NCI-H1694 (cell line): ENCODE data around the gene ST6GALNAC3.

Experiments
- DNase-seq: peaks from one replicate; lab custom pipeline; 2025; lab: John Stamatoyannopoulos, UW

Gene ST6GALNAC3

DNA sequence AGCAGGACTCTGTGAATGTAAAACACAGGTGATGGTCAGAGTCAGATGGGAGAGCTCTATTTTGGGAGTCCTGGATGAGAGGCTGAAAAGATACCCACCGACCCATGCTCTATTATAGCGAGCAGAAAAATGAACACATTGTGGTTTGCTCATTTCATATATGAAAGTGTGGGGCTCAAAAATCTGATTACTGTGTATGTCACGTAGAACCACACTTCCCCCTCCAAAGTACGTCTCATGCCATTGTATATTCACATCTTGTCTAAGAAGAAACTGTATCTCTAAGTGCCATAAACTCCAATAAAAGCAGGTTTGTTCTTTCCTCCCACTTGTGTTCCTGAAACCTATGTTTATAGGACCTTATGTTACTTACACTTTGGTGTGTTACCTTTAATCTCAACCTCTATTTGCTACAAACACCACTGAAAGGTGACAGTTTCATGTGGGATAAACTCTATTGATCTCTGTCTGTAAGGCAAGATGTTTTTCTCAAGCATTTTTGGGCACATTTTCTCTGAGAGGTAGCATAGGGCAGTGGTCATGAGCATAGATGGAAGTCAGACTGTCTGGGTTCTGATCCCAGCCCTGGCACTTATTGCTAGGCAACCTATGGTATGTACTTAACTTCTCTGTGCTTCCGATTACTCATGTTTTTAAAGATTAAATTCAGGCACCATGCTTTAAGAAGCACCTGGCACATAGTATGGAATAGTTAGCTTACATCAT lies 214.4 kb downstream of the ST6GALNAC3 start:
- no peak for DNase-seq

- DNase-seq = no peak
Observed at GRCh38 chr1:76289692-76290091, 215.1 kb downstream of the ST6GALNAC3 start.

GRCh38 chr1:76290271-76290670 lies 215.7 kb downstream of the ST6GALNAC3 start:
- no peak for DNase-seq

DNA sequence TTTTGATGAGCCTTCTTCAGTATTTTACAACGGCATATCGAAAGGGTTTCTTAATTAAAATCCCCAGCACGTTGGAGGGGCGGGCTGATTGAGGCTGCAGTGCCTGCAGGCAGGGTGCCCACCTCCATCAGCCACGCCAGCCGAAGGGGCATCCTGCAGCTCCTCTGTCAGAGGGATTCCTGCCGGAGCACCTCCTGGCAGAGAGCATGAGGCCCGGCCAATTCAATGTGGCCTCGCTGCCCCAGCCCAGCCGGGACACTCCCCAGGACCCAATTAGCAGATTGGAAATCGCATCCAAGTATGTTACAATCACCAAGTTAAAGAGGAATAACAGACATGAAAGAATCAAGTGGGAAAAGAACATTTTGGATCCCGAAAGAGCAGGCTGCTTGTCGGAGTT lies 216.6 kb downstream of the ST6GALNAC3 start:
- DNase-seq = no peak

DNA sequence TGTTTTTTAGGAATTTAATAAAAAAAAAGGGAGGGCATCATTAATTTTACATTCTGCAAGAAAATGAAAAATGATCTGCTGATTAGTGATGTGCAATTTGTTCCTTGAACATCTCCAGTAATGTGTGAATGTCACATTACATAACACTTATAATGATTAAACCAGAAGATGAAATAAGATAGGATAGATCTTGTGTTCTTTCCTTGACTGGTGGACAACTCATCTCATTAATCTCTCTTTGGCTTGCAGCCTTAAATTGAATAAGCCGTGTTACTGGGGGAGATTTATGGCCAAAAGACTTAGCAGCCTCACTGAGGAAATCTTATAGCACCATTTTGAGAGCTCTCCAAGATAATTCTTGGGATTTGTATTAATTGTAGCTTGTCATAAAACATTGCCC lies 217.2 kb downstream of the ST6GALNAC3 start:
- no peak for DNase-seq

DNA sequence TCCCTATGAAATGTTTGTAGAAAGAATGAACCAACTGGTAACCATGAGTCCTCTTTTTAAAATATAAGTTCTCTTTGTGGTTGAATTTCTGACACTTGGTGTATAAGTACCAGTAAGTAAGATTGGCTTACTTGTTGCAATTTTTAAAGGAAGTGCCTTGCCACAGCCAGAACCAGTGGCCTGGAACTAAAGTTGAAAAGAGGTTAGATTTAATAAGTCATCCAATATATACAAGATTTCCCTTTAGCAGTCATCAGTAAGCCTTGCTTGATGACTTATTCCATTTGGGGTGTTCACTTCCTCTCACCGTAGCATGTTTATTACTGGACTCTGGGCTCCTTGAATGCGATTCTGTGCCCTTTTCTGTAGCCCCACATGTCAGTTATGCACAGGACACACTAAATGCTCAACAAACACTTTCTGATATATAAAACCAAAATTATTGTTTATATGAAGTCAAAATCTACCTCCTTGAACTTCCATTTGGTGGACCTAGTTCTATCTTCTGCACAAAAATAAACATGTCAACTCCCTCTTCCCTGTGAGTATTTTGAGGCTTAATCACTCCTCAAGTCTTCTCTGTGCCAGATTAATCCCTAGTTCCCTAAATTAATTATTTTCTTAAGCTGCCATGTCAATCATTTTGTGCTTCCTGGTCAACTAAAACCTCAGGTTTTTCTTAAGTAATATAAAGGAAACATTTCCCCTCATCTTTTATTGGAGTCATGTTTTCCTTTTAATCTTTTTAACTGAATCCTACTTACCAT lies 218.1 kb downstream of the ST6GALNAC3 start:
- DNase-seq = no peak

- no peak for DNase-seq
Observed at GRCh38 chr1:76293831-76294230, 219.3 kb downstream of the ST6GALNAC3 start.

DNA sequence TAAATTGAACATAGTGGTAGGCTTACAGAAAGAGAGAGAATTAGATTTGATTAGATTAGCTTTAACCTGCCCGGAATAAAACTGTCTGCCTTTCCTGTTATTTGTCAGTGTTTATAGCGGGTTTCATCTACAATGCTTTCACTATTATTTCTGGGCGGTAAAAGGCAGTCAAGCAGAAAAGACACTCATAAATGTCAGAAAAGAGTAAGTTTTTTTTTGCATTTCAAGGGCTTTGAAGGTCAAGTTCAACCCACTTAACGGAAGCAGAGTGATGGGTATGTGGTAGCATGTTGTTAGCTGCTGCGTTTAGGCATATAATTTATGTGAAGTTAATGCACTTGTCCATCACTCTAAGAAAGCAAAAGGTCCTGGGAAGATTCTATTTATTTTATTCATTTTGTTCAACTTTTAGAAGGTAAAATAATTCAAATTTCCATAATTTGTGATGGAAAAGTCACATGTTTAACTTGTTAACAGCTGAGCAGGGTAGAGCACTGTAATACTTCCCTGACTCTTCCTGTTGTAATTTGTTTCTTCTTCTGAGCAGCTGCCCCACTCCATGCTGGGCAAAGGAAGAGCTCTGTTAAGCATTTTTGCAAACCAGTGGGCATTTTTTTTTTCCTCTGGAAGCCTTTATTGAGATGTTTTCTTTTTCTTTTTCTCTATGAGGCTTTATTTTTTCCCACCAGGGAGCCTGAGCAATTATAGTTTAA lies 220.1 kb downstream of the ST6GALNAC3 start:
- no peak for DNase-seq

DNA sequence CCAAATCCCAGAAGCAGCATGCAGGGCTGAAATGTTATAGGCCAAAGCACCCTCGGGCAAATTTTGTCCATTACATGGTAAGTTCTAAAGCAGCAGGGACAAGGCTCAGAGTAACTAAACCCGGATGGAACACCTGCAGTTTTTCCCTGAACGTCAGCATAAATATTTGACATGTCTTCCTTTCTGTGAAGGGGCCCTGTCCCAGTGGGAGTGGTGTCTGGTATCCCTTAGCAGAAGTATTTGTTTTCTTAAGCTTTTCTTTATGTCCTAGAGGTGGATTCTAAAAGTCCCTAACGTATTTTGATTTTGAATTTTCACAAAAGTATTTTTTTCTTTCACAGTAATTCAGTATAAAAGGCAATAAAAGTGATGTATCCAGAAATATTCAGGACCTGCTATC lies 223.9 kb downstream of the ST6GALNAC3 start:
- DNase-seq = no peak

GRCh38 chr1:76299036-76299435 lies 224.5 kb downstream of the ST6GALNAC3 start:
- no peak for DNase-seq

GRCh38 chr1:76300556-76300955 lies 226.0 kb downstream of the ST6GALNAC3 start:
- no peak for DNase-seq

- no peak for DNase-seq
Observed at GRCh38 chr1:76302711-76303339, 228.3 kb downstream of the ST6GALNAC3 start.

DNA sequence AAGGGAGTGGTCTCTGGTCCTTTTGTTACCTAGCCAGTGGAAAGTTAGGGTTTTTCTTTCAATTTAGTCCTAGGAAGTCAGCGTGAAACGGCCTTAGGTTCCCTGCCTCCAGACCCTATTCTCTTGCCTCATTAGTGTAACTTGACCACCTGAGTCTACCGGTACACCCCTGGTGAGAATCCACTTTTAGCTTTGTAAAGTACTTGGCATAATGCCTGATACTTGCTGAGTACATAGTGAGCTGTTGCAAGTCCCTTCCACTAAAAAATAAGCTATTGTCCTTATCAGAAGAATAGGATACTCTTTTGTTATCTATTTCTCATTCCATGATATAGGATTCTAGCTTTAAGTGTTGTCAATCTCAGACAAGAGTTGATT lies 228.8 kb downstream of the ST6GALNAC3 start:
- DNase-seq = no peak

- no peak for DNase-seq
Observed at GRCh38 chr1:76313304-76313703, 238.8 kb downstream of the ST6GALNAC3 start.

GRCh38 chr1:76314730-76315129 lies 240.2 kb downstream of the ST6GALNAC3 start:
- DNase-seq = no peak

DNA sequence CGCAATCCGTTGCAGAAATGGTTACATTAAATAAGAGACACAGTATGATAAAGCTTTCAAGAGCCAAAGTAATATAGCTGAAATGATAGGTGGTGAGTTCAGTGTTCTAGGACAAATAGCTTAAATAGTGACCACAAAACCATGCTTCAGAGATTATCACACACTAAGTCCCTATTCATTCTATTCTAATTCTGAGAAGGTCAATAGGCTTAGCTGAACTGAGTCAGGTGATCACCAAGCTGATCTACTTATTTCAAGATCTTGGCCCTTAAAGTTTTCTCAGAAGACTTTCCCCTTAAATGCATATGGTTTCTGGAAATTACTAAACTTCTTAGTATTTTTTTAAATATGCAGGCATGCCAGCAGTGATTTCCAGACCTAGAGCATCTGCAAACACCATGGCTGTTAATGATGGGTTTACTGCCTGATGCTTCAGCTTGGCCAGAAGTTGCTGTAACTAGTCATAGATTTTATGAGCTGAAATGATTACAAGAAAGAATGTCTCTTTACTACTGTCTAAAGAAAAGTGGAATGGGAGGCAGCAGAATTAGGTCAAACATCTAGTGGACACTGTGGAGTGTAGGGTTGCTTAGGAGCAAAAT lies 242.9 kb downstream of the ST6GALNAC3 start:
- no peak for DNase-seq

DNA sequence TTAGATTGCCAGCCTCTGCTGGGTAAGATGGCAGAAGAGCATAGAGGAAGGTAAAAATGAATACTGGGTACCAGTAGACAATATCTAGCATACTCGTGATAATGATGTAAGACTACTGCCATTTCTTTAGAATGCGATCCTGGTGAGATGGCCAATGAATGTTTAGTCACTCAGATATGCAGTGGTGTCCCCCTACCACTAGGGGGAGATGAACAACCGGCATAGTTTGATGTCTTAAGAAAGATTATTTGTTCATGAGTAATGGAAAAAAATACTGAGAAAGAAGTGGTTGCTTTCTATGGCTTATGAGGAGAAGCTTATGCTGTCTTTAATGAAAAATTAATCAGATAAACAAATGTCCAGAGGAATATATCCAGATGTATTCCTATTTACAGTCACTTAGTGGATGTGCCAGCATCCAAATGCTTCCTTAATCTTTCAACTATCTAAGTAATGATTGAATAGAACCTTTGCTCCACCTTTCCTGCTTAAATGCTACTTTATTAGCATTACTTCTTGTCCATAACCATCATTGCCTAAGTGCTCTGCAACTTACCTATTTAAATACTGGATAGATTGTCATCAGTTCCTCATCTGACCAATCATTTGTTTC lies 256.6 kb downstream of the ST6GALNAC3 start:
- DNase-seq = peak; percentile 45

- DNase-seq = no peak
Observed at GRCh38 chr1:76335882-76336281, 261.3 kb downstream of the ST6GALNAC3 start.

- peak; percentile 93 for DNase-seq
Observed at GRCh38 chr1:76336931-76337371, 262.4 kb downstream of the ST6GALNAC3 start.

DNA sequence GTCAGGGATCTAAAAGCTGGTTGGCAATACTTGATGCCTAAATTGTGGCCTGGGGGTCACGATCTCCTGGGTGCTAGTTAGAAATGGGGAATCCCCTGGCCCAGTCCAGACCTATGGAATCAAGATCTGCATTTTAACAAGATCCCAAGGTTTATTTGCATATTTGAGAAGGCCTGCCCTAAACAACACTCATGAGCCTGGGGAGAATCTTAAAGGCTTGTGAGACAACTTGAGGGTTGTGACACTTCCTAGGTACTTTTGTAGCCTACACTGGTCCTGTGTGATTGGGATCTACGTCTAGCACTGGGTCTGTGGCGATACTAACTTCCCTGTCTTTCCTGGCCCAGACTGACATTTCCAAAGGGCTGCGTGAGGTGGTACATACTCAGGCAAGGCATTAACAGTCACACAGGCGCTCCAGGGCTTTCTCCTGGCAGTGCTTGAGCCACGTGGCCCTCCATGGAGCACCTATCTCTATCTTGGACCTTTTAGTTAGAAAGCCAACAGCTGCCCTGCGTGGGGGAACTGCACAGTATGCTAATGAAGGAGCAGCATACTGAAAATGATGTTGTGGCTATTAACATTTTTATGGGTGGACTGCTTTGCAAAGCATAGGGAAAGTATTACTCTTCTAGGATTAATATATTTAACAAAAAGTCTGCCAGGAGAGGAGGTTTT lies 263.1 kb downstream of the ST6GALNAC3 start:
- DNase-seq = no peak

DNA sequence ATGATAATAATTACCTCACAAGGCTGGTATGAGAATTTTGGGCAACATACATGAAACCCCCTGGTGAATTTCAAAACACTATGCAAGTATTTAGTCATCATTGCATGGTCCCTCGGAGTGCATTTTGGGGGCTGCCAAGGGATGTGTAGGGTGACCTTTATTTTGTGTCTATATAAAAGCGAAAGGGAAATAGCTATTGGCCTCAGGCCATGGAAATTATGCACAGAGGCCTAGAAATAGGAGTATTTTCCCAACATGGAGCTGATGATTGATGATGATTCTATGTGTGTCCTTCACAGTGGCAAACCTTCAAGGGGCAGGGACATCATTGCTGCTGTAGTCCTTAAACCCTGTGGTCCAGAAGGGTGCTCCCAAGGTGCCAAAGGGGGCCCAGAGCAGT lies 265.5 kb downstream of the ST6GALNAC3 start:
- DNase-seq = no peak
